GM18508 (cell line): ENCODE measurements around the gene PLSCR3.
A peak's percentile ranks its signal among the peaks of the same experiment; 100 is the strongest.

Experiments
- ATAC-seq: cut with Tn5 transposase; IDR thresholded peaks from one replicate; pipeline ENCODE4 v1.9.1; 2021; ENCODE audit warnings: moderate number of reproducible peaks; ENCODE audit not compliant: insufficient read depth, unreplicated experiment

PLSCR3 gene

GRCh38 chr17:7394452-7395191 lies at the start of gene PLSCR3:
Gene PLSCR3 (minus strand): TSS chr17:7394525. CDS start chr17:7394110, 415 bp downstream.
- ATAC-seq: no peak

DNA sequence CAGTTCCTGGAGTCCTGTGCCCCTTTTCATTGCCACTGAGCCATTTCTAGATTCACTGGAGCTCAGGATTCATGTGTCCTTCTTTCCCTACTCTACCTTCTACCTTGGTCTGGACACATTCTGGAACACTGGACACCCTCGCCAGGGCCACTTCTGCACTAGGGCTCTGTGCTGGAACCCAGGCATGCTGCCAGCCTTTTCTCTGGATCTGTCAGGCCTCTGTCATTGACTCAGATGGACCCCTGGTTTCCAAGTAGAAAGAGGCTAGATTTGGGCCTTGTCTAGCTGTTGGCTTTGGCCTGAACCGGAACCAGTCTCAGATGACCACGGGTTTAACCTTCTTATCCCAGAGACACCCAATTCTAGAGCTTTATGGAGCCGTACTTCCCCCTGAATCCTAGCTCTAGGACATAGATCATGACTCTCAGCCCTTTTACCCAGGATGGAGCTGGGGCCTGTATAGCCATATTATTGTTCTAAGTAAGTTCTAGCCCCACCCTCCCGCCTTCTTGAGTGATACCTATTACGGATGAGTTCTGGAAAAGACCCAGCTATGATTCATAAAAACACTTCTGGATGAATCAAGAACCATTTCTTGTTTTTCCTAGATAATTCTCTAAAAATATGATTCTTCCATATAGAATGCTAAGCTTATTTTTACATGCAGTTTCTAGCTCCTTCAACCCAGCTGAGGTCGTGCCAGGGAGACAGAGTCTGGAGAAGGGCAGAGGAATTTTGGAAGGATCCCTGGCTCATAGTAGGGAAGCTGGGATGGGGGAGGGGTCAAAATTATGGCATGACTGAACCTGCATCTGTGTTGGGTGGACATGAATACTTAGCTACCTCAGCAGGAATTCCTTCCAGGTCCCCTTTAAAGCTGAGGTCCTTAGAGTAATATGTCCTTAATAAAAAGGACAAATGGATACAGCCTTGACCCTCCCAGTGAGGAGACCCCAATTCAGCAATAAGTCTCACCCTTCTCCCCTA lies 49.5 kb upstream of the PLSCR3 start:
- ATAC-seq: no peak

GRCh38 chr17:7442142-7442541 lies 47.8 kb upstream of the PLSCR3 start:
- no peak for ATAC-seq

DNA sequence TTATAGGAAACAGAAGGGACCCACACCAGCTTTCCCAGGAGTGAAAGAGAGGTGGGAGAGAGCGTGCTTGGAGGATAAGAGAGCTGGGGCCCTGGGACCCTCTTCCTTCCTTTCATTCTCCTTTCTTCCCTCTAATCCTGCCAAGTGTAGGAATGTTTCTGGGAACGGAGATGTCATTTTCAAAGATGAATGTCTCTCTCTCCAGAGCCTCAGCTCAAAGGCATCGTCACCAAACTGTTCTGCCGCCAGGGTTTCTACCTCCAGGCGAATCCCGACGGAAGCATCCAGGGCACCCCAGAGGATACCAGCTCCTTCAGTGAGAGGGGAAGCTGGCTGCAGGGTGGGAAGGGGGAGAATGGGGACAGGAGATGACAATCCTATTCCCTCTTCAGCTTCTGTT lies 46.9 kb upstream of the PLSCR3 start:
- no peak for ATAC-seq

DNA sequence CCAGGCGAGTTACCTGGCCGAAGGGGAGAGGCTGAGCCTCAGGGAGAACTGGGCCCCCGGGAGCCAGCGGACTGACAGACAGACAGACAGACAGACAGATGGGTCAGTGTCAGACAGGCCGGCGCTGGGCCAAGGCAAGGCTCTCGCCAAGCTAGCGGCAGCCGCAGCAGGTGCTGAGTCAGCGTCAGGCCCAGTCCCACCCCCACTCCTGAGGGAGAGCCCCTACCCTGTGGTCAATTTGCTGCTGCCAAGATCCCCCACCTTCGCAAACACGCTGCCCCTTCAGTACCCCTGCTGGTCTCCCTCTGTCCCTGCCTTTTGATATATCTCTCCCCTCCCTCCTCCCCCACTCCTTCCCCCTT lies 46.5 kb upstream of the PLSCR3 start:
- ATAC-seq: no peak

DNA sequence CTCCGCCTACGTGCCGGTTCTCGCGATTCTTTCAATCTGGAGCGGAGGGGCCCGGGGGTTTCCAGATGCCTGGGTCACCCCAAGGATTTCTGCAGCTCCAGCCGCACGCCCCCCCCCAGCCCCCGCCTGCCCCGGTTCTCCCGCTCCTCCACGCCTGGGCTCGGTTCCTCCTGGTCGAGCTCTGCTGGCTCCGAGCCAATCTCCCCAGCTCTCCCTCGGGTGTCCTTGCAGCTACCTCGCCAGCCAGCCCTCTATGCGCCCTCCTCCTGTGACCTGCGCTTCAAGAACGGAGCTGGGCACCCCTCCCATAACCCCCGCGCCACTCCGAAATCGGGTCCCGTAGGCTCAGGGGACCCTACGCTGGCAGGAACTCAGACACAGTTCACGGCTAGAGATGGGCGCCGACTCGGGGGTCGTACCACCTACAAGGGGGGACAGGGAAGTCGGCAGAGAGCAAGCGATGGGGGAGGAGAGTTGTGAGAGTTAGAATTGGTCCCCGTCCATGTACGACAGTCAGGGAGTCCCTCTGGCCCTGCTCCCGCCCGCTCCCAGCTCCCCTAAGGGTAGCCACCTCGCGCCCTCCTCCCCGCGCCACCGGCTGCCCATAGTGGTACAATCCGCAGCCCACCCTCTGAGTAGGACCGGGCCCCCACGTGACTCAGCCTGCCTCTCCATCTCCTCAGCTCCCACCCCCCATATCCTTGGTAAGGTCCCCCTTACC lies 45.9 kb upstream of the PLSCR3 start:
- ATAC-seq: no peak

GRCh38 chr17:7439462-7440112 lies 45.3 kb upstream of the PLSCR3 start, which contains the start of gene FGF11:
Gene FGF11 (plus strand): TSS chr17:7439512. CDS start chr17:7439621, 109 bp downstream.
- ATAC-seq: no peak

DNA sequence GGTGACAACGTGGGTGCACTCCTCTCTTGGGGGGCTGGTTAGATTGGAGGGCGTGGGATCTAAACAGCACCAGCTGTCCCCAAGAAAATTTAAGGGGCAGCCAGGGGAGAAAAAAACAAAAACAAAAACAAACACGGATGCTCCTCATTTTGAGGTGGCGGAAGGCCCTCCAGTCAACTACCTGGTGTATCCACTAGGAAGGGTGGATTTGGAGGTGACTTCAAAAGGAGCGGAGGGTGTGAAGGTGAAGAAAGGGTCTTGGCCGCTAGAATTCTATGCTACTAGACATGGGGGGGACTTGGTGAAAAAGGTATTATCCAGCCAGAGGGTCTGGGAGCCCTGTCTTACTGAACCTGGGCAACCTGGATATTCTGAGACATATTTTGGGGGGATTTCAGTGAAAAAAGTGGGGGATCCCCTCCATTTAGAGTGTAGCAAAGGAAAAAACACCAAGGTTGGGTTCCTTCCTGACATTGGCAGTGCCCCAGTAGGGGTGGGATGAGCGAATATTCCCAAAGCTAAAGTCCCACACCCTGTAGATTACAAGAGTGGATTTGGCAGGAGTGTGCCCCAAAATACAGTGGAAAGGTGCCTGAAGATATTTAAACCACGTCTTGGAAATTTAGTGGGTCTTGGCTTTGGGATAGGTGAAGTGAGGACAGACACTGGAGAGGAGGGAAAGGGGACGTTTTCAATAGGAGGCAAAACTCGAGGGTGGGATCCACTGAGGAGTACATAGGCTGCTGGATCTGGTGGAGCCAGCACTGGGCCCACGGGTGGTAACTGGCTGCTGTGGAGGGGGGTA lies 44.5 kb upstream of the PLSCR3 start:
- ATAC-seq: no peak

DNA sequence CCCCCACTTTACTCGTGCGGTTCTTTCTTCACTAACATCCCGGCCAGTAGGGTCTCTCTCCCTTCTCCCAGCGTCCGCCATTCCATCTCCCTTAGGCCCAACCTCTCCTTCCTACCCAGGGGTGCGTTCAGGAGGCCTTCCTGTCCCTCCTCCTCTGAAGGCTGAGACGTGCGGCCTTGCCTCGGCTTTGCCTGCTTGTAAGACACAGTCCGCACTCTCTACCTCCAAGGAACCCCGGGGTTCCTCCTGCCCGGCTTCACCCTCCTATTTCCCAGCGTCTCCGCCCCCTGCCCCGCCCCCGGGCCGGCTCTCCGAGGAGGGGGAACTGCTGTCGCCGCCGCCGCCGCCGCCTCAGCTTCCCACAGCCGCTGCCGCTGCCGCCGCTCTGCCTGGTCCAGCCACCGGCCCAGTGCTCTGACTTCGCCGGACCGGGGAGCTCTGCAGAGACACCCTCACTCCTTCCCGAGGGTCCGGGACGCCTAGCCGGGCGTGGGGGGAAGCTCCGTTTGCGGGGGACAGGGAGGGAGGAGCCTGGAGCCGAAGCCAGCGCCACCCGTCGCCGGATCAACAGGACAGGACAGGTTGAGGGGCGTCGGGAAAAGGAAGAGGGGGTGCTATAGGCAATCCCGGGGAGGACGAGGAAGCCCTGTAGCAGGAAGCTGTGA lies 43.8 kb upstream of the PLSCR3 start:
- no peak for ATAC-seq

DNA sequence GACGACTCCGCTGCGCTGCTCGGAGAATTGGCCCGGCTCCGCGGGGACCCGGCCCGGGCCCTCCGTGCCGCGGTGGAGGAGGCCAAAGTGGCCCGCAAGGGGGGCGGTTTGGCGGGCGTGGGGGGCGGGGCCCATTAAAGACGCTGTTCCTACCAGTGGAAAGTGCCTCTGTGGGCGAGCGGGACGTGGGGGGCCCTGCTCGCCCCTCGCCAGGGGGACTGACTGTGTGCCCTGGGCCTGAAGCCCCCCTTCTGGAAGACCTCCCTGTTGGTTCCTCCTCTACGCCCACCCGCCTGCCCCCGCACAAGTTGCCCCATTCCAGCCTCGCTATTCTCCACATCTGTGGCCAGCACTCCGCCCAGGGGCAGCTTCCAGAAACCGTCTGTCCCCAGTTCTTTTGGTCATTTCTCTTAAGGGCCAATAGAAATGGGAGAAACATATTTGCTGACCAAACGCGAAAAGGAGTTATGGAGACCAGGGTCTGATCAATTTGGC lies 43.1 kb upstream of the PLSCR3 start:
- ATAC-seq: no peak

DNA sequence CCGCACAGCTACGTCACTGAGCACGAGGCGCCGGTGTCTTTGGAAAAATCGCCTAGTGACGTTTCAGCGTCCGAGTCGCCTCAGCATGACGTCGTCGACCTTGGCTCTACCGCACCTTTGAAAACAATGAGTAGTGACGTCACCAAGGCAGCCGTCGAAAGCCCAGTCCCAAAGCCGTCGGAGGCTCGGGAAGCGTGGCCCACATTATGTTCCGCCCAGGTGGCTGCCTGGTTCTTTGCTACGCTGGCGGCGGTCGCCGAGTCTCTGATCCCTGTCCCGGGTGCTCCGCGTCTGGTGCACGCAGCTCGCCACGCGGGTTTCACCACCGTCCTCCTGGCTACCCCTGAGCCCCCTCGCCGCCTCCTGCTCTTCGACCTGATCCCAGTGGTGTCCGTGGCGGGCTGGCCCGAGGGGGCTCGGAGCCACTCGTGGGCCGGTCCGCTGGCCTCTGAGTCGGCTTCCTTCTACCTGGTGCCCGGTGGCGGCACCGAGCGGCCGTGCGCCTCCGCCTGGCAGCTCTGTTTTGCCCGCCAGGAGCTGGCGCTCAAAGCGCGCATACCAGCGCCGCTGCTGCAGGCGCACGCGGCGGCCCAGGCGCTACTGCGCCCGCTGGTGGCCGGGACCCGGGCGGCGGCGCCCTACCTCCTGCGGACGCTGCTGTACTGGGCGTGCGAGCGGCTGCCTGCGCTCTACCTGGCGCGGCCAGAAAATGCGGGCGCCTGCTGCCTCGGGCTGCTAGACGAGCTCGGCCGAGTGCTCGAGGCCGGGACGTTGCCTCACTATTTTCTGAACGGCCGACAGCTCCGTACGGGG lies 42.4 kb upstream of the PLSCR3 start:
- no peak for ATAC-seq

- peak; percentile 18 for ATAC-seq
These were observed 41.6 kb upstream of the PLSCR3 start for GRCh38 chr17:7435676-7436555.

GRCh38 chr17:7432296-7432695 lies 38.0 kb upstream of the PLSCR3 start:
- ATAC-seq: no peak

DNA sequence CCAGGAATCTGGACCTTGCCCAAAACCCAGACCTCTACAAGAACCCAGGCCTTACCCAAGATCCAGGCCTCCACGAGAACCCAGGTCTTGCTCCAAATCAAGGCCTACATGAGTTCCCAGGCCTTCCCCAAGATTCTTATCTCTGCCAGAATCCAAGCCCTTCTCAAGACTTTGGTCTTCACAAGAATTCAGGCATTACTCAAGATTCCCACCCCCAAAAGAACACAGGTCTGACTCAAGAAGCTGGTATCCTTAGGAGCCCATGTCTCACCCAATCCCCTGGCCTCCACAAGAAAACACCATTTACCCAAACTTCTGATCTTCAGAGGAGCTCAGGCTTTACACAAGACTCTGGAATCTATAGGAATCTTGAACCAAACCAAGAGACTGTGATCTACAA lies 36.9 kb upstream of the PLSCR3 start:
- no peak for ATAC-seq

DNA sequence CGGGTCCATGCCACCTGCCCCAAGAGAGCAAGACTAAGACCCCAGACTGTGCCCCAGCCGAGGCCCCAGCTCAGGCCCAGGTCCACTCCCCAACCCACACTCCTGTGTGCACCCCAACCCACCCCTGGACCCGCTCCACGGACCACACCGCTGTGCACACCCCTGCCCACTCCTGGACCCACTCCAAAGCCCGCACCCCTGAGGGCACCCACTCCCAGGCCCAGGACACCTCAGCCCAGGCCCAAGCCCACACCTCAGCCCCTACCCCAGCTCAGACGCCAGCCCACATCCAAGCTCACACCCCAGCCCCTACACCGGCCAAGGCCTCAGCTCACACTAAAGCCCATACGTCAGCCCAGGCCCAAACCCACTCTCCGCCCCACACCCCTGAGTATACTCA lies 35.4 kb upstream of the PLSCR3 start:
- no peak for ATAC-seq

- no peak for ATAC-seq
These were observed 34.2 kb upstream of the PLSCR3 start, which contains the start of gene SPEM3 for GRCh38 chr17:7428557-7428956. Gene SPEM3 (plus strand): TSS chr17:7428857. CDS start chr17:7428903, 46 bp downstream.

- no peak for ATAC-seq
These were observed 33.2 kb upstream of the PLSCR3 start for GRCh38 chr17:7427549-7427948.
